Measurements from ENCODE around the gene SEC14L2.

The SEC14L2 gene

GRCh38 chr22:30397656-30398635, 1.1 kb downstream of the SEC14L2 start (continued):
- TF ChIP-seq, protein P1, sequence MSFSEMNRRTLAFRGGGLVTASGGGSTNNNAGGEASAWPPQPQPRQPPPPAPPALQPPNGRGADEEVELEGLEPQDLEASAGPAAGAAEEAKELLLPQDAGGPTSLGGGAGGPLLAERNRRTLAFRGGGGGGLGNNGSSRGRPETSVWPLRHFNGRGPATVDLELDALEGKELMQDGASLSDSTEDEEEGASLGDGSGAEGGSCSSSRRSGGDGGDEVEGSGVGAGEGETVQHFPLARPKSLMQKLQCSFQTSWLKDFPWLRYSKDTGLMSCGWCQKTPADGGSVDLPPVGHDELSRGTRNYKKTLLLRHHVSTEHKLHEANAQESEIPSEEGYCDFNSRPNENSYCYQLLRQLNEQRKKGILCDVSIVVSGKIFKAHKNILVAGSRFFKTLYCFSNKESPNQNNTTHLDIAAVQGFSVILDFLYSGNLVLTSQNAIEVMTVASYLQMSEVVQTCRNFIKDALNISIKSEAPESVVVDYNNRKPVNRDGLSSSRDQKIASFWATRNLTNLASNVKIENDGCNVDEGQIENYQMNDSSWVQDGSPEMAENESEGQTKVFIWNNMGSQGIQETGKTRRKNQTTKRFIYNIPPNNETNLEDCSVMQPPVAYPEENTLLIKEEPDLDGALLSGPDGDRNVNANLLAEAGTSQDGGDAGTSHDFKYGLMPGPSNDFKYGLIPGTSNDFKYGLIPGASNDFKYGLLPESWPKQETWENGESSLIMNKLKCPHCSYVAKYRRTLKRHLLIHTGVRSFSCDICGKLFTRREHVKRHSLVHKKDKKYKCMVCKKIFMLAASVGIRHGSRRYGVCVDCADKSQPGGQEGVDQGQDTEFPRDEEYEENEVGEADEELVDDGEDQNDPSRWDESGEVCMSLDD (tag by site-specific recombination; IDR thresholded peaks at IDR 0.05): no peak
- TF ChIP-seq KLF10 (tag by site-specific recombination; IDR thresholded peaks at IDR 0.05): no peak
- no peak for TF ChIP-seq ZIC2 (tag by site-specific recombination; IDR thresholded peaks at IDR 0.05)
- TF ChIP-seq, protein P2, sequence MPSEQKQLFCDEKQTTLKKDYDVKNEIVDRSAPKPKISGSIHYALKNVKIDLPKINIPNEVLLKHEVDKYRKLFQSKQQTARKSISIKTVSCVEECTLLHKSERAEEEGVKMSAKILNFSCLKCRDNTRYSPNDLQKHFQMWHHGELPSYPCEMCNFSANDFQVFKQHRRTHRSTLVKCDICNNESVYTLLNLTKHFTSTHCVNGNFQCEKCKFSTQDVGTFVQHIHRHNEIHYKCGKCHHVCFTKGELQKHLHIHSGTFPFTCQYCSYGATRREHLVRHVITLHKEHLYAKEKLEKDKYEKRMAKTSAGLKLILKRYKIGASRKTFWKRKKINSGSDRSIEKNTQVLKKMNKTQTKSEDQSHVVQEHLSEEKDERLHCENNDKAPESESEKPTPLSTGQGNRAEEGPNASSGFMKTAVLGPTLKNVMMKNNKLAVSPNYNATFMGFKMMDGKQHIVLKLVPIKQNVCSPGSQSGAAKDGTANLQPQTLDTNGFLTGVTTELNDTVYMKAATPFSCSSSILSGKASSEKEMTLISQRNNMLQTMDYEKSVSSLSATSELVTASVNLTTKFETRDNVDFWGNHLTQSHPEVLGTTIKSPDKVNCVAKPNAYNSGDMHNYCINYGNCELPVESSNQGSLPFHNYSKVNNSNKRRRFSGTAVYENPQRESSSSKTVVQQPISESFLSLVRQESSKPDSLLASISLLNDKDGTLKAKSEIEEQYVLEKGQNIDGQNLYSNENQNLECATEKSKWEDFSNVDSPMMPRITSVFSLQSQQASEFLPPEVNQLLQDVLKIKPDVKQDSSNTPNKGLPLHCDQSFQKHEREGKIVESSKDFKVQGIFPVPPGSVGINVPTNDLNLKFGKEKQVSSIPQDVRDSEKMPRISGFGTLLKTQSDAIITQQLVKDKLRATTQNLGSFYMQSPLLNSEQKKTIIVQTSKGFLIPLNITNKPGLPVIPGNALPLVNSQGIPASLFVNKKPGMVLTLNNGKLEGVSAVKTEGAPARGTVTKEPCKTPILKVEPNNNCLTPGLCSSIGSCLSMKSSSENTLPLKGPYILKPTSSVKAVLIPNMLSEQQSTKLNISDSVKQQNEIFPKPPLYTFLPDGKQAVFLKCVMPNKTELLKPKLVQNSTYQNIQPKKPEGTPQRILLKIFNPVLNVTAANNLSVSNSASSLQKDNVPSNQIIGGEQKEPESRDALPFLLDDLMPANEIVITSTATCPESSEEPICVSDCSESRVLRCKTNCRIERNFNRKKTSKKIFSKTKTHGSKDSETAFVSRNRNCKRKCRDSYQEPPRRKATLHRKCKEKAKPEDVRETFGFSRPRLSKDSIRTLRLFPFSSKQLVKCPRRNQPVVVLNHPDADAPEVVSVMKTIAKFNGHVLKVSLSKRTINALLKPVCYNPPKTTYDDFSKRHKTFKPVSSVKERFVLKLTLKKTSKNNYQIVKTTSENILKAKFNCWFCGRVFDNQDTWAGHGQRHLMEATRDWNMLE (tag by site-specific recombination; conservative IDR thresholded peaks at IDR 0.05; ENCODE audit: low read depth): no peak
- TF ChIP-seq IKZF3 (tag by site-specific recombination; IDR thresholded peaks at IDR 0.05): peak; percentile 26; the same call in 1 of the 2 replicates
- no peak for TF ChIP-seq ZSCAN30 (tag by site-specific recombination; IDR thresholded peaks at IDR 0.05)
- TF ChIP-seq ZNF473 (tag by site-specific recombination; IDR thresholded peaks at IDR 0.05): no peak
- TF ChIP-seq ZFHX2 (tag by site-specific recombination; conservative IDR thresholded peaks at IDR 0.05): no peak
- peak; percentile 84 for TF ChIP-seq ZNF341 (tag by site-specific recombination; IDR thresholded peaks at IDR 0.05; ENCODE audit: low read depth)
- TF ChIP-seq TCF7L2 (IDR thresholded peaks at IDR 0.05; ENCODE audit: borderline replicate concordance, low read depth, low read length): no peak
- TF ChIP-seq ZNF777 (tag by site-specific recombination; IDR thresholded peaks at IDR 0.05; ENCODE audit: borderline replicate concordance): no peak
- TF ChIP-seq YY2 (tag by site-specific recombination; IDR thresholded peaks at IDR 0.05): no peak
- TF ChIP-seq, protein P3, sequence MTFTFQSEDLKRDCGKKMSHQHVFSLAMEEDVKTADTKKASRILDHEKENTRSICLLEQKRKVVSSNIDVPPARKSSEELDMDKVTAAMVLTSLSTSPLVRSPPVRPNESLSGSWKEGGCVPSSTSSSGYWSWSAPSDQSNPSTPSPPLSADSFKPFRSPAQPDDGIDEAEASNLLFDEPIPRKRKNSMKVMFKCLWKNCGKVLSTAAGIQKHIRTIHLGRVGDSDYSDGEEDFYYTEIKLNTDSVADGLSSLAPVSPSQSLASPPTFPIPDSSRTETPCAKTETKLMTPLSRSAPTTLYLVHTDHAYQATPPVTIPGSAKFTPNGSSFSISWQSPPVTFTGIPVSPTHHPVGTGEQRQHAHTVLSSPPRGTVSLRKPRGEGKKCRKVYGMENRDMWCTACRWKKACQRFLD (tag by site-specific recombination; IDR thresholded peaks at IDR 0.05): no peak
- TF ChIP-seq ZNF16 (tag by site-specific recombination; IDR thresholded peaks at IDR 0.05; ENCODE audit: low read depth): no peak

Data from HEK293 (cell line).